ENCODE results near the gene NELFA. TPM values are rescaled to one million over a fixed set of nuclear protein-coding genes. Genes with fewer than 3 reads are reported as not detected.

The NELFA gene
- total and polyA plus RNA-seq, 10 of the 15 experiments (the other 5 are each of a cell fraction or from before 2014, with no cell fraction given): 0.39 to 38.6 (median 16.7) TPM

- no peak for TF ChIP-seq USF2 (IDR thresholded peaks at IDR 0.05; ENCODE audit: borderline replicate concordance, low read depth, low read length)
- TF ChIP-seq PKNOX1 (IDR thresholded peaks at IDR 0.05): peak; percentile 32; the same call in 1 of the 2 replicates
- TF ChIP-seq NRF1 (conservative IDR thresholded peaks at IDR 0.05; ENCODE audit: low read depth, low read length): no peak
- peak; percentile 63; the same call in 1 of the 2 replicates for TF ChIP-seq TARDBP (IDR thresholded peaks at IDR 0.05; ENCODE audit: borderline replicate concordance)
- no peak for TF ChIP-seq BMI1 (IDR thresholded peaks at IDR 0.05; ENCODE audit: borderline replicate concordance)
- TF ChIP-seq CREB1 (IDR thresholded peaks at IDR 0.05; ENCODE audit: low read depth): peak; percentile 99
- TF ChIP-seq STAT3 (IDR thresholded peaks at IDR 0.05; ENCODE audit: low read depth, low read length): no peak
- TF ChIP-seq PBX3 (IDR thresholded peaks at IDR 0.05; ENCODE audit: insufficient replicate concordance, low read depth, low read length): no peak
- TF ChIP-seq ZBTB40 (IDR thresholded peaks at IDR 0.05; ENCODE audit: borderline replicate concordance): no peak
- no peak for TF ChIP-seq SUPT20H (IDR thresholded peaks at IDR 0.05; ENCODE audit: borderline replicate concordance, control insufficient read depth, low read depth, low read length)
- no peak for TF ChIP-seq NFYA (IDR thresholded peaks at IDR 0.05; ENCODE audit: borderline replicate concordance, low read depth, low read length)
- peak; percentile 61 for TF ChIP-seq SIX5 (IDR thresholded peaks at IDR 0.05; ENCODE audit: low read depth, low read length, severe bottlenecking)
- TF ChIP-seq CUX1 (IDR thresholded peaks at IDR 0.05; ENCODE audit: insufficient replicate concordance, low read depth, low read length): no peak
- TF ChIP-seq SUZ12 (IDR thresholded peaks at IDR 0.05; ENCODE audit: unreplicated experiment): no peak
These were observed at the start of gene NELFA (continued) for GRCh38 chr4:2008921-2009650.

Data from GM12878 (cell line).